CD4-positive, CD25-positive, alpha-beta regulatory T cell (primary cell): ENCODE measurements around the gene KLF11. TPM values are rescaled to one million over a fixed set of nuclear protein-coding genes. Genes with fewer than 3 reads are reported as not detected.
A peak's percentile ranks its signal among the peaks of the same experiment; 100 is the strongest.

Experiments used
- ATAC-seq, 2 donors: fragments of 150-1000 bp; cut with Tn5 transposase; one replicate each; pipeline ENCODE4 v1.10.0; 2021; ENCODE audit warnings: low read depth in 2 of 2, moderate number of reproducible peaks in 2 of 2, moderate library complexity in 1 of 2
- DNase-seq, 3 donors: peaks; one replicate each; pipeline versions ENCODE4 v3.0.0 to v3.0.0-alpha.2; 2012 to 2022; ENCODE audit warnings: mixed read lengths in 1 of 3
- H3K27ac ChIP-seq: one replicate; pipeline ENCODE4 v1.7.0; 2013; ENCODE audit warnings: mild to moderate bottlenecking, low read length; ENCODE audit not compliant: insufficient read depth, poor library complexity, severe bottlenecking
- H3K27me3 ChIP-seq: one replicate; pipeline ENCODE4 v1.7.0; 2013; ENCODE audit warnings: low read length; ENCODE audit not compliant: control insufficient read depth, insufficient read depth
- H3K36me3 ChIP-seq: one replicate; pipeline ENCODE4 v1.7.0; 2013; ENCODE audit warnings: mild to moderate bottlenecking, low read length, moderate library complexity; ENCODE audit not compliant: control insufficient read depth, insufficient read depth
- H3K4me1 ChIP-seq: 2 replicates; pipeline ENCODE4 v1.7.0; 2013; ENCODE audit warnings: mild to moderate bottlenecking, low read length; ENCODE audit not compliant: insufficient read depth, control insufficient read depth, poor library complexity, severe bottlenecking
- H3K4me3 ChIP-seq: one replicate; pipeline ENCODE4 v1.7.0; 2013; ENCODE audit warnings: low read depth, mild to moderate bottlenecking, low read length, moderate library complexity
- H3K9me3 ChIP-seq, 2 experiments: 1 replicate in 1 of 2; 2 replicates in 1 of 2; pipeline ENCODE4 v1.7.0; 2013; ENCODE audit warnings: low read length in 2 of 2, mild to moderate bottlenecking in 1 of 2, moderate library complexity in 1 of 2; ENCODE audit not compliant: control insufficient read depth in 2 of 2
- H3K27ac Mint-ChIP-seq, 3 donors: one replicate each; pipeline ENCODE4 v1.8.0; 2020 to 2022; ENCODE audit warnings: mild to moderate bottlenecking in 3 of 3, mixed read lengths in 3 of 3, moderate library complexity in 2 of 3
- H3K27me3 Mint-ChIP-seq: one replicate; pipeline ENCODE4 v1.8.0; 2022; ENCODE audit warnings: mild to moderate bottlenecking, mixed read lengths
- H3K36me3 Mint-ChIP-seq: one replicate; pipeline ENCODE4 v1.8.0; 2020; ENCODE audit warnings: mixed read lengths
- H3K4me1 Mint-ChIP-seq, 4 donors: one replicate each; pipeline ENCODE4 v1.8.0; 2020 to 2022; ENCODE audit warnings: mixed read lengths in 4 of 4, mild to moderate bottlenecking in 1 of 4
- H3K4me3 Mint-ChIP-seq, 4 donors: one replicate each; pipeline ENCODE4 v1.8.0; 2020 to 2022; ENCODE audit warnings: mild to moderate bottlenecking in 4 of 4, mixed read lengths in 4 of 4, moderate library complexity in 3 of 4
- H3K9me3 Mint-ChIP-seq, 7 donors: one replicate each; pipeline ENCODE4 v1.8.0; 2020 to 2022; ENCODE audit warnings: mixed read lengths in 7 of 7, mild to moderate bottlenecking in 3 of 7, moderate library complexity in 2 of 7
- polyA plus RNA-seq, 4 donors: library from polyadenylated mRNA; unstranded; fragments of 300-500 nt; fragmentation: Illumina TruSeq; gene quantifications; one replicate each; pipeline ENCODE4 v1.2.3, GENCODE V29; 2021
- total RNA-seq: library from RNA; stranded (reverse); gene quantifications from one replicate; pipeline ENCODE4 v1.2.3, GENCODE V29; 2022

Gene KLF11
- total and polyA plus RNA-seq, 5 donors from 2014 or later = 5.9 to 38.9 (median 11.8) TPM

- Mint-ChIP-seq H3K36me3 (peaks cover 34% of the 10 kb centered on the region), H3K4me3 (peak overlapping the region in 2 of 4 donors; percentile 62 to 70), H3K27me3 (peaks cover 6% of the 10 kb centered on the region), H3K27ac (no peak overlapping the region), H3K9me3 (no peaks in the 10 kb centered on the region), H3K4me1 (peaks cover 18 to 49% (median 26%) of the 10 kb centered on the region in 4 donors)
- no peaks in the 10 kb centered on the region for H3K27me3 ChIP-seq
- no peak overlapping the region for H3K4me3 ChIP-seq
- H3K4me1 ChIP-seq = peaks cover 17% of the 10 kb centered on the region
- no peak overlapping the region for H3K27ac ChIP-seq
- H3K9me3 ChIP-seq = no peaks in the 10 kb centered on the region
- DNase-seq (peak in 2 of 3 donors; percentile 72 to 73), ATAC-seq (no peak)
- peaks cover 44% of the 10 kb centered on the region for H3K36me3 ChIP-seq
Observed at GRCh38 chr2:10048501-10049171, 5.3 kb downstream of the KLF11 start.

- no peak overlapping the region for H3K4me3 ChIP-seq
- H3K36me3 ChIP-seq = peaks cover 52% of the 10 kb centered on the region
- H3K27me3 ChIP-seq = no peaks in the 10 kb centered on the region
- no peak overlapping the region for H3K27ac Mint-ChIP-seq
- peaks cover 34% of the 10 kb centered on the region for H3K36me3 Mint-ChIP-seq
- H3K27me3 Mint-ChIP-seq = no peaks in the 10 kb centered on the region
- no peak overlapping the region for H3K4me3 Mint-ChIP-seq
- no peak overlapping the region for H3K27ac ChIP-seq
- DNase-seq = no peak
- H3K9me3 ChIP-seq = no peaks in the 10 kb centered on the region
- H3K4me1 Mint-ChIP-seq = peaks cover 10 to 26% (median 13%) of the 10 kb centered on the region in 4 donors
- peaks cover 5% of the 10 kb centered on the region for H3K4me1 ChIP-seq
- ATAC-seq = no peak
- no peaks in the 10 kb centered on the region for H3K9me3 Mint-ChIP-seq
Observed at GRCh38 chr2:10052216-10052615, 8.9 kb downstream of the KLF11 start.

GRCh38 chr2:10053351-10053750 lies 10.0 kb downstream of the KLF11 start:
- Histone ChIP-seq H3K9me3 (no peaks in the 10 kb centered on the region), H3K27me3 (no peaks in the 10 kb centered on the region), H3K27ac (no peak overlapping the region), H3K36me3 (peaks cover 43% of the 10 kb centered on the region), H3K4me3 (no peak overlapping the region), H3K4me1 (peaks cover 7% of the 10 kb centered on the region)
- DNase-seq (no peak), ATAC-seq (no peak)
- peaks cover 33% of the 10 kb centered on the region for H3K36me3 Mint-ChIP-seq
- H3K27me3 Mint-ChIP-seq = no peaks in the 10 kb centered on the region
- H3K27ac Mint-ChIP-seq = no peak overlapping the region
- no peak overlapping the region for H3K4me3 Mint-ChIP-seq
- H3K9me3 Mint-ChIP-seq = no peaks in the 10 kb centered on the region
- H3K4me1 Mint-ChIP-seq = peaks cover 6 to 24% (median 11%) of the 10 kb centered on the region in 4 donors

GRCh38 chr2:10054424-10054823 lies 11.1 kb downstream of the KLF11 start:
- H3K4me1 ChIP-seq = peaks cover 4% of the 10 kb centered on the region
- DNase-seq (no peak), ATAC-seq (no peak)
- Mint-ChIP-seq H3K4me3 (no peak overlapping the region), H3K27ac (no peak overlapping the region), H3K36me3 (peaks cover 29% of the 10 kb centered on the region), H3K27me3 (no peaks in the 10 kb centered on the region), H3K9me3 (no peaks in the 10 kb centered on the region), H3K4me1 (peaks cover 0 to 14% (median 6%) of the 10 kb centered on the region in 4 donors)
- H3K9me3 ChIP-seq = no peaks in the 10 kb centered on the region
- peaks cover 39% of the 10 kb centered on the region for H3K36me3 ChIP-seq
- no peak overlapping the region for H3K4me3 ChIP-seq
- H3K27me3 ChIP-seq = no peaks in the 10 kb centered on the region
- H3K27ac ChIP-seq = no peak overlapping the region

- no peaks in the 10 kb centered on the region for H3K27me3 ChIP-seq
- Mint-ChIP-seq H3K9me3 (no peaks in the 10 kb centered on the region), H3K27ac (no peak overlapping the region), H3K27me3 (no peaks in the 10 kb centered on the region), H3K4me3 (no peak overlapping the region), H3K4me1 (peaks cover 0 to 9% (median 6%) of the 10 kb centered on the region in 4 donors), H3K36me3 (peaks cover 23% of the 10 kb centered on the region)
- H3K36me3 ChIP-seq = peaks cover 34% of the 10 kb centered on the region
- peaks cover 4% of the 10 kb centered on the region for H3K4me1 ChIP-seq
- no peak overlapping the region for H3K4me3 ChIP-seq
- ATAC-seq = no peak
- H3K27ac ChIP-seq = no peak overlapping the region
- H3K9me3 ChIP-seq = no peaks in the 10 kb centered on the region
- DNase-seq = no peak
Observed at GRCh38 chr2:10054976-10055375, 11.6 kb downstream of the KLF11 start.

- ATAC-seq (no peak), DNase-seq (no peak)
- H3K9me3 Mint-ChIP-seq = no peaks in the 10 kb centered on the region
- no peak overlapping the region for H3K4me3 ChIP-seq
- no peaks in the 10 kb centered on the region for H3K9me3 ChIP-seq
- peaks cover 34% of the 10 kb centered on the region for H3K36me3 ChIP-seq
- H3K27ac ChIP-seq = no peak overlapping the region
- H3K4me3 Mint-ChIP-seq = no peak overlapping the region
- H3K4me1 Mint-ChIP-seq = peaks cover 0 to 9% (median 6%) of the 10 kb centered on the region in 4 donors
- no peak overlapping the region for H3K27ac Mint-ChIP-seq
- H3K27me3 Mint-ChIP-seq = no peaks in the 10 kb centered on the region
- peaks cover 4% of the 10 kb centered on the region for H3K4me1 ChIP-seq
- peaks cover 23% of the 10 kb centered on the region for H3K36me3 Mint-ChIP-seq
- H3K27me3 ChIP-seq = no peaks in the 10 kb centered on the region
Observed at GRCh38 chr2:10056439-10056838, 13.1 kb downstream of the KLF11 start.

GRCh38 chr2:10057231-10058107 lies 14.1 kb downstream of the KLF11 start:
- Mint-ChIP-seq H3K4me1 (peaks cover 0 to 9% (median 6%) of the 10 kb centered on the region in 4 donors), H3K27ac (no peak overlapping the region), H3K9me3 (no peaks in the 10 kb centered on the region), H3K27me3 (no peaks in the 10 kb centered on the region), H3K4me3 (peak overlapping the region in 1 of 4 donors; percentile 57), H3K36me3 (peaks cover 19% of the 10 kb centered on the region)
- H3K27me3 ChIP-seq = no peaks in the 10 kb centered on the region
- no peak overlapping the region for H3K4me3 ChIP-seq
- no peaks in the 10 kb centered on the region for H3K9me3 ChIP-seq
- peaks cover 4% of the 10 kb centered on the region for H3K4me1 ChIP-seq
- no peak for DNase-seq
- H3K27ac ChIP-seq = no peak overlapping the region
- ATAC-seq = no peak
- peaks cover 27% of the 10 kb centered on the region for H3K36me3 ChIP-seq
